ENCODE data around the gene POP4. TPM values are rescaled to one million over a fixed set of nuclear protein-coding genes. Genes with fewer than 3 reads are reported as not detected.

Gene POP4
- total RNA-seq, 1 donor from 2014 or later: 48.4 TPM

GRCh38 chr19:29587518-29587986 lies 18.5 kb upstream of the POP4 start:
- Mint-ChIP-seq H3K27me3 (peaks cover 72% of the 10 kb centered on the region), H3K4me3 (no peak overlapping the region), H3K4me1 (ENCODE audit: unreplicated experiment) (peaks cover 5% of the 10 kb centered on the region), H3K9me3 (no peaks in the 10 kb centered on the region), H3K36me3 (no peaks in the 10 kb centered on the region), H3K27ac (no peak overlapping the region)
- no peak for DNase-seq (ENCODE audit: extremely low spot score, unreplicated experiment)
- TF ChIP-seq CTCF (conservative IDR thresholded peaks at IDR 0.05): no peak

- no peak for DNase-seq (ENCODE audit: extremely low spot score, unreplicated experiment)
- peaks cover 75% of the 10 kb centered on the region for H3K27me3 Mint-ChIP-seq
- no peaks in the 10 kb centered on the region for H3K36me3 Mint-ChIP-seq
- H3K9me3 Mint-ChIP-seq: no peaks in the 10 kb centered on the region
- no peak for TF ChIP-seq CTCF (conservative IDR thresholded peaks at IDR 0.05)
- peaks cover 5% of the 10 kb centered on the region for H3K4me1 Mint-ChIP-seq (ENCODE audit: unreplicated experiment)
- H3K27ac Mint-ChIP-seq: no peak overlapping the region
- no peak overlapping the region for H3K4me3 Mint-ChIP-seq
Observed at GRCh38 chr19:29588095-29588494, 18.0 kb upstream of the POP4 start.

- Mint-ChIP-seq H3K4me1 (ENCODE audit: unreplicated experiment) (no peaks in the 10 kb centered on the region), H3K27me3 (peaks cover 79% of the 10 kb centered on the region), H3K9me3 (no peaks in the 10 kb centered on the region), H3K4me3 (no peak overlapping the region), H3K27ac (no peak overlapping the region), H3K36me3 (no peaks in the 10 kb centered on the region)
- no peak for DNase-seq (ENCODE audit: extremely low spot score, unreplicated experiment)
- no peak for TF ChIP-seq CTCF (conservative IDR thresholded peaks at IDR 0.05)
Observed at GRCh38 chr19:29590278-29590677, 15.8 kb upstream of the POP4 start.

GRCh38 chr19:29591670-29592069 lies 14.4 kb upstream of the POP4 start:
- Mint-ChIP-seq H3K4me1 (ENCODE audit: unreplicated experiment) (no peaks in the 10 kb centered on the region), H3K27ac (no peak overlapping the region), H3K9me3 (no peaks in the 10 kb centered on the region), H3K4me3 (no peak overlapping the region), H3K27me3 (peaks cover 76% of the 10 kb centered on the region), H3K36me3 (no peaks in the 10 kb centered on the region)
- DNase-seq (ENCODE audit: extremely low spot score, unreplicated experiment): no peak
- no peak for TF ChIP-seq CTCF (conservative IDR thresholded peaks at IDR 0.05)

GRCh38 chr19:29593869-29594268 lies 12.2 kb upstream of the POP4 start:
- TF ChIP-seq CTCF (conservative IDR thresholded peaks at IDR 0.05): no peak
- Mint-ChIP-seq H3K4me3 (no peak overlapping the region), H3K4me1 (ENCODE audit: unreplicated experiment) (peaks cover 5% of the 10 kb centered on the region), H3K27me3 (peaks cover 74% of the 10 kb centered on the region), H3K36me3 (no peaks in the 10 kb centered on the region), H3K27ac (no peak overlapping the region), H3K9me3 (no peaks in the 10 kb centered on the region)
- no peak for DNase-seq (ENCODE audit: extremely low spot score, unreplicated experiment)

Data from type B pancreatic cell (in vitro differentiated cells).